ENCODE results near the gene GJD3. TPM values are rescaled to one million over a fixed set of nuclear protein-coding genes. Genes with fewer than 3 reads are reported as not detected.

Gene GJD3
- total RNA-seq, 2 donors from 2014 or later, result not detected

DNA sequence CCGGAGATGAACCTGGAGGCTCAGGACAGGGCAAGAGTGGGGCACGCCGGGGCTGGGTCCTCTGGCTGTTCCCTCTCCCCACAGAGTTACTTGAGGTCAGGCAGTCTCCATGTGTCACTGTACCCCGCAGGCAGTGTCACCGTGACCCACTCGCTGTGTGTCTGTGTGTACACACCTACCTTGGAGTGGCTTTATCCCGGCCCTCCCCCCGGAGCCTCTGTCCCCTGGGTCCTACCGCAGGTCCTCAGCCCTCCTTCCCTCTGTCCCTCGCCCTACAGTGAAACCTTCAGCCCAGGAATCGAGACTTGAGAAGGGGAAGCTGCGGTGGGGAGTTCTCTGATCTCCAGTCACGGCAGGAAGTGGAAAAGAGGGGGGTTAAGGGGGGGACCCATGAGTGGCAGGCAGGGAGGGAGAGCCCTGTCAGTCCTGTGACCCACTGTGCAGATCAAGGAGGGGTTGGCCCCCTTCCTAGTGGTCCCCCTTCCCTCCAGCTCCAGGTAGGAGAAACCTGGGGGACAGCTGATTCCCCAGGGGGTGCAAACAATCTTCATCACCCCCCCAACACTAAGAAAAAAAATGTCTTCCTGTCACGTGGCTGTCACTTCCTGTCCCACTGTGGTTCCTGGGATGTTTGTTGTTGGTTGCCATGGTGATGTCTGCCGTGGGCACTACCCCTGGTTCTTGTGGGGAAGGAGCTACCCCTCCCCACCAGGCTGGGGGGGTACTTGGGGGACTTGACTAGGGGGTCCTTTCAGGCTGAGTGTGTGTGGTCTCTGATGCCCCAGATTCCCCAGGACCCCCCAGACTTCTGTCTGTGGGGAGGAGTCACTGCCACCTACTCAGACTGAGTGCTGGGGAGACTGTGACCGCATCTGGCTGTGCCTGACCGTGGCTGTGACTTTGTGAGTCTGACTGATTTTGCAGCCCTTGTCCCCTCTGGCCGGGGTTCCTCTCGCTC lies 41.9 kb downstream of the GJD3 start:
- no peaks in the 10 kb centered on the region for H3K27me3 Mint-ChIP-seq
- no peaks in the 10 kb centered on the region for H3K9me3 Mint-ChIP-seq
- H3K4me3 Mint-ChIP-seq, result peak overlapping the region; percentile 93

DNA sequence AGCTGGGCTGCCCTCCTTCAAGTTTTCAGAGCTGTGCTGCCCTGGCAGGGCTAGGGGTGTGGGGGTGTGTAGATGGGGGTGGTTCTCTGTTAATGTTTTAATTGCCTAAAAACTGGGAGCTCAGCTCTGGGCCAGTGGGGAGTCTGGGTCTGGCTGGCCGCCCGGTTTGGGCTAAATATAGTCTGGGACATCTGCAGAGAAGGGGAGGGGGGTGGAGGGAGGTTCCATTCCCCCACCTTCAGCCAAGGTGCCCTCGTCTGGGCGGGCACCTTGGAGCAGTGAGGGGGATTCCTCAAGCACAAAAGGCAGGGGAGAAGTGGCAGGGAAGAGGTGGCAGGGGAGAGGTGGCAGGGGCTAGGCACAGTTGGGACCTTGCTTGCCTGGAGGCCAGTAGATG lies 42.6 kb downstream of the GJD3 start:
- no peaks in the 10 kb centered on the region for H3K36me3 Mint-ChIP-seq
- H3K4me3 Mint-ChIP-seq, result peak overlapping the region; percentile 93
- H3K27ac Mint-ChIP-seq, result peak overlapping the region; percentile 98 to 99
- peaks cover 84 to 93% of the 10 kb centered on the region in 2 donors for H3K4me1 Mint-ChIP-seq (ENCODE audit: low read depth in 2 of 2)
- DNase-seq (ENCODE audit: low spot score) (no peak), ATAC-seq (no peak)
- H3K27me3 Mint-ChIP-seq, result no peaks in the 10 kb centered on the region
- H3K9me3 Mint-ChIP-seq, result no peaks in the 10 kb centered on the region

More for the DNA sequence above, 41.9 kb downstream of the GJD3 start:
- Mint-ChIP-seq H3K27ac (peak overlapping the region; percentile 98 to 99), H3K4me1 (ENCODE audit: low read depth in 2 of 2) (peaks cover 82 to 94% of the 10 kb centered on the region in 2 donors), H3K36me3 (no peaks in the 10 kb centered on the region)
- ATAC-seq (peak; percentile 69 to 76), DNase-seq (ENCODE audit: low spot score) (peak; percentile 90)

DNA sequence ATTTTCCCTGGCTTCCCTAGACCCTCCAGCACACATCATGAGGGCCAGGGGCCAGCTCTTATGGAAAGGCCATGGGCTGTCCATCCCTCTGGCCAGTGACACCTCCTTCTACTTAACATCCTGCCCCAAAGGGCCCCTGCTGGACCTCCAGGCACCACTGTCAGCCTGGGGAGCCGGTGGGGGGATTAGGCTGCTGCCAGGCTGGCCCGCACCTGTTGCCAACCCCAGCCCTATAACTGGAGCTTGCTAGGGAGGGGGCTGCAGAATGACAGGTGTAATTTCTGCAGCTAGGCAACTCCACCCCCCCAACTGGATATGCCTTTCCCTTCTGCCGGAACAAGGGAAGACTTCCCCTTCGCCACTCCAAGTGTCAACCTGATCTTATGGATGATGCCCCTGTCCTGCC lies 43.0 kb downstream of the GJD3 start:
- ATAC-seq (no peak), DNase-seq (ENCODE audit: low spot score) (no peak)
- Mint-ChIP-seq H3K36me3 (no peaks in the 10 kb centered on the region), H3K4me3 (peak overlapping the region; percentile 93), H3K27me3 (no peaks in the 10 kb centered on the region), H3K9me3 (no peaks in the 10 kb centered on the region), H3K27ac (peak overlapping the region; percentile 98 to 99), H3K4me1 (ENCODE audit: low read depth in 2 of 2) (peaks cover 82 to 90% of the 10 kb centered on the region in 2 donors)

DNA sequence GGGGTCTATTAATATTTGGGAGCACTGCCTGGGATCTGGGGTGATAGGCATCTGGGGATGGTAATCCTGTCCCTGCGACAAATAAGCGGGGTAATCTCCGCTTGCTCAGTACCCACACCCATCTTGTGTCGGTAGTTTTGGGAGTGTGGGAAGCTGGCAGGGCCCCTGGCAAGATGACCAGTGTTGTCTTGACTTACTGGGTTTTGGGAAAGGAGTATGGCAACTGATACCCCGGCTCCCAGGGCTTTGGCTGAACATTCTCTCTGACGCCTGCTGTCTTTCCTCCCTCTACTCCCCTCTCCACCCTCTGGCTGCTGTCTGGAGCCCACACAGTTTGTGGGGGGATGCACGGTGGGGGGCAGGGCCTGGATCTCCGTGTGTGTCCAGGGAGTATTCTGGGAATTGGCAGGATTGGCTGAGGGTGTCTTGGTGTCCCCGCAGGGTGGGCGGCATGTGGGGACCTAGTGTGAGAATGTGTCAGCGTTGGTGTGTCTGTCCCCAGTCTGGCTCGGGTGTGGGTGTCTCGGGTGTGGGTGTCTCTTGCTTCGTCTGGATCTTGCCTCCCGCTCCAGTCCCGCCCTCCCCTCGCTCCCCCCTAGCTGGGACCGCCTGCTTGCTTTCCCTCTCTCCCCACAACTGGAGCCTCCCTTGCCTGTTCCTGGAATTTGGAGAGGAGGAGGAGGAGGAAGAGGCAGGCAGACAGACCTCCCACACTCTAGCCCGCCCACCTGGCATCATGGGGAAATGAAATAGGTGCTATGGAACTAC lies 43.6 kb downstream of the GJD3 start:
- Mint-ChIP-seq H3K27me3 (no peaks in the 10 kb centered on the region), H3K36me3 (no peaks in the 10 kb centered on the region), H3K9me3 (no peaks in the 10 kb centered on the region), H3K27ac (peak overlapping the region; percentile 98 to 99), H3K4me1 (ENCODE audit: low read depth in 2 of 2) (peaks cover 82 to 90% of the 10 kb centered on the region in 2 donors), H3K4me3 (peak overlapping the region; percentile 93)
- no peak for DNase-seq (ENCODE audit: low spot score)
- no peak for ATAC-seq

DNA sequence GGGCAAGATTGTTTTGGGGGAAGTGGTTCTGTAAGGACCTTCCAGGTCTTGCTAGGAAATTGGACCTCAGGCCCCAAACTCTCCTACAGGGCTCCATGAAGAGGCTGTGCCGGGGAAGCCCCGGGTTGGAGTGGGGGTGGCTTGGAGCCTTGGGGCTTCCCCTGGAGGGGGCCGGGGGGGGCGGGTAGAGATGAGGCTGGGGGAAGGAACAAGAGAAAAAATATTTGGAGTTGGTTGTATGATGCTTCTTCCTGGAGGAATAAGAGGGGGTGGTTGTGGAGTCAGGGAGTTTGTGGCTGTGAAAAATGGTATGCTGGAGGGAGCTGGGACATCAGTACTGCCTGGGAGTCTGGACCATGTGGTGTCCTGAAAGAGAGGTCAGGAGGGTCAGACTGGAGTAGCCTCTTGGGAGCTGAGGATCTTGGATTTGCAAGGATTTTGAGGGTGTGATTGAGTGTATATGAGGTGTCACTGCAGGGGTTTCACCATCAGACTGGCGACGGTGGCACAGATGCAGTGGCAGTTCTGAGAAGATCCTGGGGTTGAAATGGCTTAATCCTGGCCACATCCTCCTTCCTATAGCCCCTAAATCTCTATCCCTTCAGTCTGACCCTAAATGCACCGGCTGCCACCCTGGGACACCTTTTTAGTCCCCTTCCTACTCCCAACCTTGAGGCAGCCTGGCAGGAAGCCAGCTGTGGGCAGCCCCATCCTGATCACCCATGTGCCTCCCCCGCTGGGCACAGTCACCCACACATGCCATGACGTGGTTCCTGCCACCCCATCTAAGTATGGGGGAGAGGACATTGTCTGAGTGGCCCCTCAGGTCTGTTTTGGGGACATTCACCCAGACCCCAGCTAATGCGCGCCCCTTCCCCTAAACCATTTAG lies 44.6 kb downstream of the GJD3 start:
- peak; percentile 74 for DNase-seq (ENCODE audit: low spot score)
- Mint-ChIP-seq H3K27me3 (no peaks in the 10 kb centered on the region), H3K9me3 (no peaks in the 10 kb centered on the region), H3K36me3 (no peaks in the 10 kb centered on the region), H3K4me3 (peak overlapping the region; percentile 93), H3K27ac (peak overlapping the region; percentile 98 to 99), H3K4me1 (ENCODE audit: low read depth in 2 of 2) (peaks cover 77 to 89% of the 10 kb centered on the region in 2 donors)
- ATAC-seq, result no peak

DNA sequence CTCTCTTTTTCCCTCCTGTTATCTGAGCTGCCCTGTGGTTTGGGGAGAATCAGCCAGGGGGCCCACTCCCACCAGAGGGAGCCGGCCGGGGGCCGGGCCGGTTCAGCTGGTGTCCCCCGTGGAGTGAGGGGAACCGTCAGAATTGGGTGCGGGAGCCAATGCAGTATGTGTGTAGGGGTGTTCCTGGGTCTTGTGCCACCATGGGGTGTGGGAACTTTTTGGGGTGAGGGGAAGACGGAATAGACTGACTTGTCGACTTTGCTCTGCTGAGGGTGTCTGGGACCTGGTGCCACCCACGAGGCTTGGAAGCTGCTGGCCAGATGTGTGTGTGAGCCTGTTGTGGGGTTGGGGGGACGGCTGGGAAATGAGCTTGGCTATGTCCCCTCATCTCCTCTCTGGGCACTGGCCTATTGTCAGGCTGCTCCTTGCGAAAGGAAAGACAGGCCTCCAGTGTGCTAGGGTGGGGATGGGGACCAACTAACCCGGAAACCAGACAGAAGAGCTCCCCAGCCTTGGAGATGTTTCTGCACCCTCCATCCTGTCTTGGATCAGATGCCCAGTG lies 45.6 kb downstream of the GJD3 start:
- no peaks in the 10 kb centered on the region for H3K9me3 Mint-ChIP-seq
- H3K27ac Mint-ChIP-seq, result peak overlapping the region; percentile 98 to 99
- H3K36me3 Mint-ChIP-seq, result no peaks in the 10 kb centered on the region
- no peak for DNase-seq (ENCODE audit: low spot score)
- H3K27me3 Mint-ChIP-seq, result no peaks in the 10 kb centered on the region
- H3K4me1 Mint-ChIP-seq (ENCODE audit: low read depth in 2 of 2), result peaks cover 80 to 90% of the 10 kb centered on the region in 2 donors
- peak overlapping the region; percentile 93 for H3K4me3 Mint-ChIP-seq
- ATAC-seq, result no peak

DNA sequence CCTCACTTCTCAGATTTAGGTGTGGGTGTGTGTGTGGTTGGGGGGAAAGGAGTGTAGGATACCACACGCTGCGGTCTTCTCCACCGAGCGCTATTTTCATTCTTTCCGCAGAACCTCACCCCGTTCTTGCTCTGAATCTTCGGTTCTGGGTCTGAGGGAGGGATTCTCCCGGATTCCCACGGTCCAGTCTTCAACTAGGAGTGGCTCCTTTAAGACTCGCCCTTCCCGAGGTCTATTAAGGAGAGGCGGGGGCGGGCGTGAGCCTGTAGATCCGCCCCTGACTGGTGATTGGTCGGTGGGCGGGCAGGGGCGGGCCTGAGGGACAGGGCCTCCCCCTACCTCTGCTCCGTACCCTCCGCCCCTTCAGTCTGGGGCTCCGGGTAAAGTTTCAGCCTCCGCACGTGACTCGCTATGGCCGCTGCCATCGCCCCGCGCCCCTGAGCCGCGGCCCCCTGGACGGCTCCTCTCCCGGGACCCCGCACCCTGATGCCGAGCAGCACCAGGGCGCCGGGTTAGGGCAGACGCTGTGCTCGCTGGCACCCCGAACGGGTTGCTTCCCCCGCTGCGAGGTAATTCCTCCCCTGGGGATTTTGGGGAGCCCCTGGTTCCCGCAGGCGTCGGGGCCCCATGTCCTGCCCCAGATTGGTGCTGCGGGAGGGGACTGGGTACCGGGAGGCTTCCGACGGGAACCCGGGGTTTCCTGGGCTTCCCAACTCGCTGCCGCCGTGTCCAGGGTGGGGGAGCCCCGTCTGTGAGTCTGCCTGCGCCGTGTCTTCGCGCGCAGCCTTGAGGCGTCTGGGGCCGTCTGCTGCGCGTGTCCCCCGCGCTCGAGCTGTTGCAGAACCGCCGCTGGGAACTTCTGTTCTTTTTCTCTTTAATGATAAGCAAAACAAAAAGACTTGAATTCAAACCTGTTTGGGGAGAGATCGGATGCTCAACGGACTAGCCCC lies 46.4 kb downstream of the GJD3 start:
- Mint-ChIP-seq H3K27ac (peak overlapping the region; percentile 98 to 99), H3K27me3 (no peaks in the 10 kb centered on the region), H3K4me3 (peak overlapping the region; percentile 93), H3K4me1 (ENCODE audit: low read depth in 2 of 2) (peaks cover 80 to 89% of the 10 kb centered on the region in 2 donors), H3K36me3 (no peaks in the 10 kb centered on the region), H3K9me3 (no peaks in the 10 kb centered on the region)
- DNase-seq (ENCODE audit: low spot score), result peak; percentile 92
- ATAC-seq, result peak; percentile 87 to 90

DNA sequence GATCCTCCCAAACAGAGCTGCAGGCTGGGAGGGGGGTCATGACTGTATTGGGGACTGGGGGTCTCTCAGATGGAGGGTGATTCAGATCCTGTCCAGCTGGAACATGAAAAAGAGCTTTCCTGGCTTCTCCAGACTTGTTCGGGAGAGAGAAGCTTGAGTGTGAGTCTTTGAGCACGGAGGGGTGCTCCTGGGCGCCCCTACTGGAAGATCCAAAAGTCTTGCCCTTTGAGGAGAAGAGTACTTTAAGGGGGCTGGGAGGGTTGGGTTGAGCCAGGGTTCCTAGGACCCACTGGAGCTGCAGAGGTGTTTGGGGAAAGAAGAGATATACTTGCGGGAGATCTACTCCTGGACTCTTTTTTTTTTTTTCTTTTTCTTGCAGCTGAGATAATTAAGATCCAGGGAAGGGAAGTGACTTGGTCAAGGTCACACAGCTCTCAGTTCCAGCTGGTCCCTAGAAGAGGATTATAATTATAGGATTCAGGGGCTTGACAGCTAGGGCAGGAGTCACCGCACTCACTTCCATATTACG lies 47.1 kb downstream of the GJD3 start:
- peak overlapping the region; percentile 84 to 99 for H3K27ac Mint-ChIP-seq
- H3K36me3 Mint-ChIP-seq, result no peaks in the 10 kb centered on the region
- no peak for ATAC-seq
- H3K9me3 Mint-ChIP-seq, result no peaks in the 10 kb centered on the region
- peaks cover 79 to 86% of the 10 kb centered on the region in 2 donors for H3K4me1 Mint-ChIP-seq (ENCODE audit: low read depth in 2 of 2)
- no peaks in the 10 kb centered on the region for H3K27me3 Mint-ChIP-seq
- H3K4me3 Mint-ChIP-seq, result peak overlapping the region; percentile 93
- DNase-seq (ENCODE audit: low spot score), result no peak

DNA sequence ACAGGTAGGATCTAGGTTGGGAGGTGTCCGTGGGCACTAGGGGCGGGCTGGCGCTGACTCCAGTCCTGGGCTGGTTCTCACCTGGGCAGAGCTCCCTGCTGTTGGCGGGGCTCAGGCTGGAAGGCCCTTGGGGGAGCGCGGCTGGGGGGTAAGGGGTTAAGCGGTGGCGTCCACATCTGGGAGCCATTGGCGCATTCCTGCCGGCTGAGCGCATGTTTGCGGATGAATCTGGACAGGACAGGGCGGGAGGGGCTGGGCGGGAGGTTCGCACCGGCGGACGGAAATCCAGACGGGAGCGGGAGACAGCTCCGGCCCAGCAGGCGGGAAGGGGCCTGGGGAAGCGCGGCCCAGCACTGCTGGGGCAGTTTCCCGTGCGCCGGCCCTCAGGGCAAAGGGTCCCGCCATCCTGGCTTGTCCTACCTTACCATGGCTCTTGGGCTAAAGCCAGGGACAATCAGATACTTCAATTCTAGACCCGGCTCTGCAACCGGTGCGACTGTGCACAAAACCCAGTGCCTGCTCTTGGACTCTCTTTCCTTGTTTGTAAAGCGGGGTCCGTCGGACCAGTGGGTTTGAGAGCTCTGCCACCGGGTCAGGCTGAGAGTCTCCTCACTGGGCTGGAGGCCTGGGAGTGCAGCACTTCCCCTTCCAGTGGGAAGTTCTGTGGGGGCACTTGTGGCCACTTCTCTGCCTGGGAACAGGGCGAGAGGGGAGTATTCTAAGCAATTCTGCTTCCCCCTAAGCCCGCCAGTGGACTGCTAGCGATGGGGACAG lies 47.8 kb downstream of the GJD3 start:
- Mint-ChIP-seq H3K27ac (peak overlapping the region; percentile 84 to 99), H3K4me1 (ENCODE audit: low read depth in 2 of 2) (peaks cover 79 to 86% of the 10 kb centered on the region in 2 donors), H3K9me3 (no peaks in the 10 kb centered on the region), H3K27me3 (no peaks in the 10 kb centered on the region), H3K4me3 (peak overlapping the region; percentile 93), H3K36me3 (no peaks in the 10 kb centered on the region)
- no peak for DNase-seq (ENCODE audit: low spot score)
- ATAC-seq, result no peak

DNA sequence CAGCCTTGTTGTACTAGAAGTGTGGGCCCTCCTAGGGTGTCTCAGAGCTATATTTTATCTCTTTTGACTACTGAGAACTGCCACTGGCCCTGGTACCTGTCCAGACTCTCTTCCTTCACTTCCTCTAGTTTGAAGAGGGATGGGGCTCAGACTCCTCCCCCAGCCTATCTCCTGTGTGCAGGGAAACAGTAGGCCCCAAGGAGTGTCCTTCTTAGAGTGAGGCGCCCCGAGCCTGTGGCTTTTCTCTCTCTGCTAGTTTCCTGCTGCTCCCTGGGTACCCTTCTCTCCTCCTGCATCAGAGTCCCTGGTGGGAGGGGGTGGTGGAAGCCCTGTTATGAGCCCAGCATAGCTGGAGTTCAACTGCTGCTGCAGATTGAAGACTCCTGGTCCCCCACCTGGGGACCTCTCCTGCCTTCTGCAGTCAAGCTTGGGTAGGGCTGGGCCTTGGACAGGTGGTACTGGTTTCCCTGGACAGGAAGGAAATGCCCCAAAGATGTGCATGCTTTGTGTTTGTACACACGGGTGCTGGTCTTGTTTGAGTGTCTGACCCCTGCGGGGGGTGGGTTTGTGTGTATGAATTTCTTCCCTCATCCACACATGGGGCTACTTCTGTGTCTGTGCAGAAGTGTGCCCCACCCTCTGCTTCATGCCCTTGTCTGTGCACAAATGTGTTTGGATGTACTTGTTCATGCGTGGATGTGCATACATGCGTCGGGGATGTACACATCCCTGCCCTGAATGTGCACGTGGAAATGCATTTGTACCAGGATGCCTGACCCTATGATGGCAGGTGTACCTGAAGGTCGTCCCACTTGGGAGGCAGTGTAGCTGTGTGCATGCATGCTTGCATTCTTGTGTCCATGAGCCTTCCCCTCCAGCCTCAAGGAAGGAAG lies 48.6 kb downstream of the GJD3 start:
- H3K36me3 Mint-ChIP-seq, result no peaks in the 10 kb centered on the region
- peak overlapping the region; percentile 36 for H3K4me3 Mint-ChIP-seq
- H3K9me3 Mint-ChIP-seq, result no peaks in the 10 kb centered on the region
- peak overlapping the region in 1 of 2 donors; percentile 77 for H3K27ac Mint-ChIP-seq
- ATAC-seq (no peak), DNase-seq (ENCODE audit: low spot score) (no peak)
- H3K4me1 Mint-ChIP-seq (ENCODE audit: low read depth in 2 of 2), result peaks cover 85 to 86% of the 10 kb centered on the region in 2 donors
- H3K27me3 Mint-ChIP-seq, result no peaks in the 10 kb centered on the region

DNA sequence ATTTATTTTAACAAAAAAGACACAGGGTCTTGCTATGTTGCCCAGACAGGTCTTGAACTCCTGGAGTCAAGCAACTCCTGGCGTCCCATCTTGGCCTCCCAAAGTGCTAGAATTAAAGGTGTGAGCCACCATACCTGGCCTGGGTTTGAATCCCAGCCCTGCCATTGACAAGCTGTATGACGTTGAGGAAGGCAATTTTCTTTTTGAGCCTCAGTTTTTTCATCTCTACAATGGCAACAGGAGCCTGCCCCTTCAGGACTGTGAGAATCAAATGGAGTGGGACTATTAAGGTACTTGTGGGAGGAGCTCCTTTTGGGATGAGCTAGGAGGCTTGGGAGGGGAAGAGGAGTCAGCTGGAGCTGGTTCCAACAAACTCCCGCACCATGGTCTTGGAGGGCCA lies 49.3 kb downstream of the GJD3 start:
- Mint-ChIP-seq H3K4me1 (ENCODE audit: low read depth in 2 of 2) (peaks cover 79 to 83% of the 10 kb centered on the region in 2 donors), H3K36me3 (no peaks in the 10 kb centered on the region), H3K9me3 (no peaks in the 10 kb centered on the region), H3K4me3 (peak overlapping the region; percentile 30), H3K27ac (peak overlapping the region in 1 of 2 donors; percentile 77), H3K27me3 (no peaks in the 10 kb centered on the region)
- ATAC-seq, result no peak
- no peak for DNase-seq (ENCODE audit: low spot score)

All from natural killer cell treated with Interleukin-12 subunit alpha and Interleukin-12 subunit beta and Interleukin-15 and Interleukin-18, amount 100 ng/mL, for 72 hours (primary cell).